LNCaP clone FGC (cell line): ENCODE measurements around the gene SRRM5.

ENCODE experiments used
- DNase-seq: peaks from one replicate; pipeline ENCODE4 v3.0.0-alpha.2; 2011; ENCODE audit warnings: low read depth
- H3K4me3 ChIP-seq: 2 replicates; pipeline ENCODE4 v1.5.1; 2011; ENCODE audit warnings: mild to moderate bottlenecking, low read depth, low read length, control low read depth
- CTCF ChIP-seq: IDR thresholded peaks from 2 replicates; pipeline ENCODE4 v1.5.1; 2012; ENCODE audit warnings: mild to moderate bottlenecking; ENCODE audit not compliant: control insufficient read depth, insufficient read depth; ENCODE audit errors: extremely low read depth

The SRRM5 gene

GRCh38 chr19:43651758-43652545 is 40.1 kb downstream of the SRRM5 start:
- no peak for DNase-seq
- H3K4me3 ChIP-seq = no peak overlapping the region
- peak; percentile 57 for TF ChIP-seq CTCF

- no peak for TF ChIP-seq CTCF
- DNase-seq = no peak
- no peak overlapping the region for H3K4me3 ChIP-seq
Measured at GRCh38 chr19:43652546-43652874, 40.6 kb downstream of the SRRM5 start.

DNA sequence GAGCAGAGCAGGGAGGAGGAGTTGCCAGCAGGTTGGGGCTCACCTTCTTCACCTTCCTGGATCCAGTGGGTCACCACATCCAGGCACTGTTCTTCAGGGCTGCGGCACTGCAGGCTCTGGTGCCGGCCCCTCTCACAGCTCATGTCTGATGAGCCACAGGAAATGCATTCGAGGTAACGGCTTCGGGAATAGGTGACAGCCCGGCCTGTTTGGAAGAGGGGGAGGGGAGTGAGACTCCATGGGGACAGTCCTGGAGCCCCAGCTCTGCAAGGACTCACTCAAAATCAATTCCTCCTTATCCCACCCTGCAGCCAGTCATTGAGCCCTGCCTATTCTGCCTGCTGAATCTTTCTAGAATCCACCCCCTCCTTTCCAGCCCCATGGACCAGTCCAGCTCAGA is 44.5 kb downstream of the SRRM5 start:
- DNase-seq = no peak
- H3K4me3 ChIP-seq = no peak overlapping the region
- TF ChIP-seq CTCF = no peak

DNA sequence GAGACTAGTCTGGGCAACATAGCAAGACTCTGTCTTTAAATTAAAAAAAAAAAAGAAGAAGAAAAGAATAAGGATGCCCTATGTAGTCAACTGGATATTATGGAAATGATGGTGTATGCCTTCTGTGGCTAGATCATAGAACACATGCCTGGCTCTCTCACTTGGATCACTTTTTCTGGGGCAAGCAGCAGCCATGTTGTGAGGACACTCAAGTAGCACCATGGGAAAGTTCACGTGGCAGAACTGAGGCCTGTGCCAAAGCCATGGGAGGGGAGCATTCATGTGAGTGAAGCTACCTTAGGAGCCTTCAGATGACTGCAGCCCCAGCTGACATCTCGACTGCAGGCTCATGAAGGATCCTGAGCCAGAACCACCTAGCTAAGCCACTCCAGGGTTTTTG is 46.1 kb downstream of the SRRM5 start:
- H3K4me3 ChIP-seq = no peak overlapping the region
- DNase-seq = no peak
- TF ChIP-seq CTCF = no peak

DNA sequence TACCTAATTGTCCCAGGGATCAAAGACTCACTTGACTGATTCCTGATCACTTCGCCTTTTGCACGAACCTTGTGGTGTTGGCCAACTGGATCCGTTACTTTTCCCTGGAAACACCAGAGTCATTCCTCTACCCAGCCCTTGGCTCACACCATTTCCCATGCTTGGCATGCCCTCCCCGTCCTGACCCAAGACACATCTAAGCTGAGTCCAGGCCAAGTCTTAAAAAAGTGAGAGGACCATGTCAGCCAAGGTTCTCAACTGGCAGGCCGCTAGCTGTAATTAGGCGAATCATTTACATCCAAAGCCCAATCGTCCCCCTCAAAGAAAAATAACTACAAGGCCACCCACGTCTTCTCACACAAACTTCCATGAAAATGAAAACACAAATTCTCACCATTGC is 46.6 kb downstream of the SRRM5 start:
- DNase-seq = no peak
- H3K4me3 ChIP-seq = no peak overlapping the region
- TF ChIP-seq CTCF = no peak

DNA sequence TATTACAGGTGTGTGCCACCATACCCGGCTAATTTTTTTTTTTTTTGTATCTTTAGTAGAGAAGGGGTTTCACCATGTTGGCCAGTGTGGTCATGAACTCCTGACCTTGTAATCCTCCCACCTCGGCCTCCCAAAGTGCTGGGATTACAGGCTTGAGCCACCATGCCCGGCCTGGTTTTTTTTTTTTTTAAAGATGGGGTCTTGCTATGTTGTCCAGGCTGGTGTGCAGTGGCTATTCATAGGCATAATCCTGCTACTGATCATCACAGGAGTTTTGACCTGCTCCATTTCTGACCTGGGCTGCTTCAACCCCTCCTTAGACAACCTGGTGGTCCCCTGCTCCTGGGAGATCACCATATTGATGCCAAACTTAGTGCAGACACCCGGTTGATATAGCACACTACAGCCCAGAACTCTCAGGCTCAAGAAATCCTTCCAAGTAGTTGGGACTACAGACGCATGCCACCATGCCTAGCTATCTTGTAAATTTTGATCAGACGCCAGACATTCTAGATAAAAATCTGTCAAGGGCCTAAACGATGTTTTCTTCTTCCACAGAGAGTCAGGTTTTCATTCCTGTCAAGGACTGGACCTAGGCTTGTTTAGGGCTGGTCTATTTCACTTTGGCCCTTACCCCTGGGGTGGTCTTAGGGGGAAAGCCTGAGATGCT is 48.5 kb downstream of the SRRM5 start:
- no peak for TF ChIP-seq CTCF
- no peak for DNase-seq
- H3K4me3 ChIP-seq = no peak overlapping the region
